Caki2 (cell line): ENCODE measurements around the gene MUC13. TPM values are rescaled to one million over a fixed set of nuclear protein-coding genes. Genes with fewer than 3 reads are reported as not detected.
"Not testable (repeated sequence)": the region's sequence is repeated elsewhere in the genome, so short reads cannot be mapped to it uniquely, and the experiment has no call there.

Source experiments
- DNase-seq: peaks from one replicate; pipeline ENCODE4 v3.0.0-alpha.2; 2015; ENCODE audit warnings: low read depth
- in situ Hi-C: cut with HindIII; loops from 2 replicates; pipeline ENCODE4 v1.10.0; 2016; ENCODE audit warnings: low sequenced_read_pairs, low pct_unique_long_range_greater_than_20kb, mixed read lengths
- total RNA-seq: library from RNA; depleted of rRNA; stranded (reverse); fragments of >200 nt; shearing (Covaris generic); gene quantifications from 2 replicates; pipeline ENCODE4 v1.2.3, GENCODE V29; 2014; ENCODE audit warnings: low replicate concordance; rRNA removed

The MUC13 gene
- total RNA-seq, result 0.37 TPM in 1 of 2 replicates, not detected in the other

GRCh38 chr3:124934577-124934976 lies at the start of gene MUC13:
MUC13 (minus strand) TSS chr3:124934751; CDS start chr3:124934712, 39 bp downstream.
- DNase-seq, result peak; percentile 23
- in situ Hi-C loops, result no loop called here

DNA sequence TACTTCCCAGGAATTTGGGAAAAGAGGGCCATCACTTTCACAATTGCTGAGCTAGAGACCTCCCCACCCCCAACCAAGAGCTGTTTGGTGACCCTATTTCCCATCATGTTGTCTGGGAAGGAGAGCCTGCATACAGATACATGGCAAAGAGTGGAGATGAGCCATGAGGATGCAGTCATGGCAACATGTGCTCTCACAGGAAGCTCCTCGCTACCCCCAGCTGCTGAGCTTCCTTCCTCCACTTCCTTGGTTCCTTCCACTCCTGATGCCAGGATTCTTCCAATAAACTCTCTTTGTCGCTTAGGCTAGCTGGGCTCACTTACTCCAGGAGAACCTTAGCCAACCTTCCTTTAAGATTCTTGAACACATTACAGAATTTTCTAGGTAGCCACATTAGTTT lies 48.3 kb upstream of the MUC13 start:
- in situ Hi-C loops, result no loop called here
- DNase-seq, result no peak

DNA sequence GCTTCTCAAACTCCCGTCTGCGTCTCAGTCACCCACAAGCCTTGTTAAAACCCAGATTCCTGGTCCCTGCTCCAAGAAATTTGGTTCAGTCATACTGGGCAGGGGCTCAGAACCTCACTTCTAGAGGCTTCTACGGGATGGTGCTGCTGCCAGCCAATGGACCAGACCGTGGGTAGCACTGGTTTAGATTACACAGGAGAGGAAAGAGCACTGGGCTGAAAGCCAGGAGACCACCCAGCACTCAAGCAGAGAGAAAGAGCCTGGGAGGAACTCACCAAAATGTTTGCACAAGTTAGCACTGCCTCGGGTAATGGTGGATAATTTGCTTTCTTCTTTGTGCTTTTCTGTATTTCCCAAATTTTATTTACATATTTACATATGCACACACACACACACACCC lies 46.9 kb upstream of the MUC13 start:
- no peak for DNase-seq
- in situ Hi-C loops, result no loop called here

DNA sequence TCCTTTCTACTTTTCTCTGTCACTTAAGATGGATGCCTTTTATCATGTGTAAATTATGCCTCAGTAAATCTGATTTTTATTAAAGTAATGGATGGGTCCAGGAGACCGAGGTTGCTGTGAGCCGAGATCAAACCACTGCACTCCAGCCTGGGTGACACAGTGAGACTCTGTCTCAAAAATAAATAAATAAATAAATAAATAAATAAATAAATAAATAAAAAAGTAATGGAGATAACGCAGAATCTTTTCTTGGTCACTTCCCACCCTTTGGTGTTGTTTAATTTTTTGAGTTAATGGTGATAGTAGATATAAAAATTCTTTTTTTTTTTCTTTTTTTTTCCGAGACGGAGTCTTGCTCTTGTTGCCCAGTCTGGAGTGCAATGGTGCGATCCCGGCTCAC lies 44.1 kb upstream of the MUC13 start:
- no peak for DNase-seq
- in situ Hi-C loops, result no loop called here

GRCh38 chr3:124976383-124976782 lies 41.8 kb upstream of the MUC13 start:
- in situ Hi-C loops, result no loop called here

DNA sequence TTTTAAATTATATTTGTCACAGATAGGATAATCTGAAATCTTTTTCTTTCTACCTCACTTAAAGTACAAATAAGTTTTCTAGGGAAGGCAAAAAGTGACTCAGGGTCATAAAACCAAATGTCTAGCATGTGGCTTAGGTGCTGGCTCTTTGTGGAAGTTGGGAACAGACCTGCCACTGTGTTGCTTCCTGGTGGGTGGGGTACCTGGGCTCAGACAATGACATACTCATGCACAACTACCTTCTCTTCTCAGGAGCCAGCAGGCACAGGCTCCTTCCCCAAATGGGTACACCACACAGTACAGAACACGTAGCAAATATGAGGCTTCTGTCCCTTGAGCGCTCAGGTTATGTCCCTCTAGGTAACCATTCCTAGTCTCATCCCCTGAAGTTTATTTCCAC lies 40.1 kb upstream of the MUC13 start:
- in situ Hi-C loops, result no loop called here
- no peak for DNase-seq

More at GRCh38 chr3:124976383-124976782, 41.8 kb upstream of the MUC13 start:
- no peak for DNase-seq

DNA sequence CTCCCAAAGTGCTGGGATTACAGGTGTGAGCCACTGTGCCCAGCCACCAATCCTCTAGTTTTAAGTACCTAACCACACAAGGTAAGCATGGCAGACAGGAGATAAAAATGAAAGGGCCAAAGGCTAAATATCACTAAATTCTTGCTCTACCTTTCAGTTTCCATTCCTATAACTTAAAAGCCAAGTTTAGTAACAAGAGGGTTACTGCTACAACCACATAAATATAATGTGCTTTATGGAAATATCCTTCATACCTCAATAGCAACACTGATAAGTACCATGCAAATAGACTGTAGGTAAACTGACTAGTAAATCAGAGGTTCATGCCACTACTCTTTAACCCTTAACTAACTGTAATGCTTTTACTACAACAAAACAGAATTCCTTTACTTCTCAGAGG lies 38.7 kb upstream of the MUC13 start:
- in situ Hi-C loops, result no loop called here
- no peak for DNase-seq

DNA sequence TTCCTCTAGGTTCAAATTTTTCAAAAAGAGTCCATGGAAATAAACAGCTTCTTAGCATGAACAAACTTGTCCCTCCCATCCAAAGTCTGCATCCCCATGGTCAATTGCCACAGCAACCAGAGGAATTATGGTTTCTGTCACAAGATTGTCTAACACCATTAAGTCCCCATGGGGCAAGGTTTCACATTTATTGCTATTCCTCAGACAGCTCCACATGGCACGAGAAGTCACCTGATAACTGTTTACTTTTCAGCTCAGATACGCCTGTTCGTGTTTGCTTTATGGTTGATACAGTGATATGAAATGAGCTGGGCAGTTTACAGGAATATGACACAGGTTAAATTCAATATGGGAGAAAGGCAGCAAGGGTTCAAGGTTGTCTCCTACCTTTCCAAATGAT lies 37.9 kb upstream of the MUC13 start:
- in situ Hi-C loops, result no loop called here
- DNase-seq, result no peak

DNA sequence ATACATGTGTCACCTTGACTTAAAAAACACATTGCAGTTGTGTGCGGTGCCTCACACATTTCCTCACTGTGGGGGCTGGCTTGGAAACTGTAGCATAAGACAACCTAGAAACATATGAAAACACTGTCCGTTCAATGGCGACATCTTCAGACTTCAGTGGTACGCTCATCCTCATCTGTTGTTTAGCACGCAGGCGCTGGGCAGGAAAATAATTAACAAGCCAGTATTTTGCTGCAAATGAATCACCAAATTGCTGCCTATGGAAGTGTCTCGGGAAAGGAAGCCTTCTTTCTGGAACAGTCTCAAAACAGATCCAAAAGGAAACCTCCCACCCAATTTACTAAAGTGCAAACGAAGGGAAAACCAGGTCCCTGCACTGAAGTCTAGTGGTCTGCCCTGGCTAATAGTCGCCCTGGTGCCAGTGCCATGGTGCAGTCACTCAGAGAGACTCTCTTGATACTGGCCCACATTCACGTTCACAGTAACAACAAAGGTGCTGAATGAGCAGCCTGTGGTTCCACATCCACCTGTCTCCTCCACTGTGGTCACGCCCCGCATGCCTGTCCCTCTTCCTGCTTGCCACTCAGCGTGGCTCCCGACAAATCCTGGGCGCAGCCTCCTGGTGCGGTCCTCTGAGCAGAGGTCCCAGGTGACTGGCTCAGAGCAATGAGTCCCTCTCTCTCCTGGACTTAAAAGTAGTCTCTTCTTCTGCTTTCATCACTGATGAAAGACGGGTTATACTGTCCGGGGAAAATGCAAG lies 35.6 kb upstream of the MUC13 start:
- DNase-seq, result peak; percentile 12

DNA sequence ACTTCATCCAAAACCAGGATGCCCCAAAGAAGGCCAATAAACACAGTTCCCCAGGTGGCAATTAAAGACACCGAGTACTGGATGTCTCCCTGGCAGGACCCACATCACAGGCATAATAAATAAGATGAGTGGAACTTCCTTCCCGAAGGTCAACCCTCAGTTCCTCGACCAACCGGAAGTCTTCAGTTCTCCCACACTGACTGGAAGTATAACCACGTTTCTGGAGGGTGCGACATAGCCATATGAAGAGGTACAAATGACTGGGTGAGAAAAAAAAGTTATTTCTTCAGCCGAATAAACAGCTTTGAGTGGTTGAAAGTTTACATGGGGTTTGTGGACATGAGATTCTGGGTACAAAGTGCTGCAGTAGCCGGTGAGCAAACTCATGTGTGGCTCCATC lies 34.6 kb upstream of the MUC13 start:
- no peak for DNase-seq
- in situ Hi-C loops, result no loop called here

More for the DNA sequence above, 35.6 kb upstream of the MUC13 start:
- in situ Hi-C loops, result no loop called here

GRCh38 chr3:124967964-124968363 lies 33.4 kb upstream of the MUC13 start:
- DNase-seq, result no peak
- in situ Hi-C loops, result no loop called here

GRCh38 chr3:124966521-124967445 lies 32.2 kb upstream of the MUC13 start:
- DNase-seq, result no peak
- in situ Hi-C loops, result no loop called here

DNA sequence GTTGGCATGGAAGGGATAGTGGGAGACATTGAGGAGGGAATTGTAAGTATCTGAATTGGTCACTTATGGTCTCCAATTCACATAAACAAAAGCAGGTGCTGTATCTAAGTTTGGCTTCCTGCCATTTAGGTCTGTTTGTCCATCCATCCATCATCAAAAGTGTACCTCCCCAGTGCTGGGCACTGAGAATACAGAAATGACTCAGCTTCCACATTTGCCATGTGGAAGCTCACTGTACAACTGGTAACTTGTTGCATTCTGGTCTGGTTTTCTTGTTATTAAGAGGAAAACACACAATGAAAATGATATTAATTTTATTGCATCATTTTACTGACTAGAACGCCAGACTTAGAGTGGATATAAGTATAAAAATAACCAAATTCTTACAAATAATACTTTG lies 30.9 kb upstream of the MUC13 start:
- DNase-seq, result no peak

DNA sequence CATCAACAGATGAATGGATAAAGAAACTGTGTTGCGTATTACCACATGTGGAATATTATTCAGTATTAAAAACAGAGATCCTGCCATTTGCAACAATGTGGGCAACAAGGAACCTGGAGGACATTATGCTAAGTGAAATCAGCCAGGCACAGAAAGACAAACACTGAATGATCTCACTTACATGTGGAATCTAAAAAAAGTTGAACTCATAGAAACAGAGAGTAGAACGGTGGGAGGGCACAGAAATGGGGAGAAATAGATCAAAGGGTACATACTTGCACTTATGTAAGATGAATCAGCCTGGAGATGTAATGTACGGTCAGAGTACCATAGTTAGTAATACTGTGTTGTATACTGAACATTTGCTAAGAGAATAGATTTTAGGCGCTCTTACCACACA lies 29.8 kb upstream of the MUC13 start:
- peak; percentile 51 for DNase-seq
- in situ Hi-C loops, result no loop called here

More for the DNA sequence above, 30.9 kb upstream of the MUC13 start:
- in situ Hi-C loops, result no loop called here

GRCh38 chr3:124963755-124964154 lies 29.2 kb upstream of the MUC13 start:
- in situ Hi-C loops, result no loop called here
- DNase-seq, result no peak

- DNase-seq, result no peak
- in situ Hi-C loops, result no loop called here
Observed at GRCh38 chr3:124962403-124962940, 27.9 kb upstream of the MUC13 start.

GRCh38 chr3:124960698-124961097 lies 26.1 kb upstream of the MUC13 start:
- in situ Hi-C loops, result no loop called here
- no peak for DNase-seq

DNA sequence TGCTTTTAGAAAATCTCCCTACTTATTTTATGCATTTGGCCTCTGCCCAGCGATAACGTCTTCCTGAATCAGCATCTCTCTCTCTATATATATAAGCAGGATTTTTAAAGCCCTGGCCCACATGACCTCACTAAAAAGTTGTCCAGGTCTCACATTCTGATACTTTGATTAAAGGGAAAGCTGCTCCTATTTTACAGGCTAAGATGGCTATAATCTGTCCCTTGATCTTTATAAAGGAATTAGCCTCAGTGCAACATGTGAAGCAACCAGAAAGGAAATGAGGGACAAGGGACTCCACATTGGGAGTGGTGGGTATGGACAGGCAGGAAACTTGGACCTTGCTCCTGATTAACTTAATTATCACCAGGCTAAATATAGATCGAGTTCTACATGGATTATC lies 25.6 kb upstream of the MUC13 start:
- in situ Hi-C loops, result no loop called here
- no peak for DNase-seq

DNA sequence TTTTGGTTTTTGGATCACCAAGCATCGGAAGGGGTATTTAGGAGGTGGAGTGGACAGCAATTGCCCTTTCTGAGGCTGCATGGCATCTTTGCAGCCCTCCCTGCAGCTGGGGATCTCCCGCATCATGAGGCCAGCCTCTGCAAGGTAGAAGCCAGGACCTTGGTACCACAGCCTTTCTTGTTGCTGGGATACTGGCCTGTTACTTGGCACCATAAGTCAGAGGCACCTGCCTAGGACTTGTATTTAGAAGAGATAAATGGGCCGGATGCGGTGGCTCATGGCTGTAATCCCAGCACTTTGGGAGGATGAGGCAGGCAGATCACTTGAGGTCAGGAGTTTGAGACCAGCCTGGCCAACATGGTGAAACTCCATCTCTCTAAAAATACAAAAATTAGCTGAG lies 23.4 kb upstream of the MUC13 start:
- DNase-seq, in situ Hi-C loops: not testable (repeated sequence)
